H1 (cell line): Measurements from ENCODE around the gene JPT2. TPM values are rescaled to one million over a fixed set of nuclear protein-coding genes. Genes with fewer than 3 reads are reported as not detected.

Experiments
- ATF2 ChIP-seq: IDR thresholded peaks from 2 replicates; pipeline ENCODE4 v1.6.1; 2012; ENCODE audit warnings: low read length, inconsistent platforms
- CHD2 ChIP-seq: IDR thresholded peaks from 2 replicates; pipeline ENCODE4 v1.6.1; 2012; ENCODE audit warnings: low read length, improper control_type of control experiment
- E2F6 ChIP-seq: IDR thresholded peaks from 2 replicates; pipeline ENCODE4 v1.6.1; 2012; ENCODE audit warnings: inconsistent platforms
- FOSL1 ChIP-seq: IDR thresholded peaks from 2 replicates; pipeline ENCODE4 v1.6.1; 2011; ENCODE audit warnings: mild to moderate bottlenecking, low read depth, low read length, moderate library complexity; ENCODE audit not compliant: insufficient read depth
- KDM4A ChIP-seq: IDR thresholded peaks from one replicate; pipeline ENCODE4 v1.7.1; 2012; ENCODE audit warnings: low read depth, mild to moderate bottlenecking, moderate library complexity, low read length, inconsistent platforms; ENCODE audit not compliant: severe bottlenecking
- MAX ChIP-seq: IDR thresholded peaks from 2 replicates; pipeline ENCODE4 v1.6.1; 2012; ENCODE audit warnings: inconsistent platforms
- SAP30 ChIP-seq: fragments of 300-600 bp; sonication (generic); IDR thresholded peaks from 2 replicates; pipeline ENCODE4 v1.7.1; 2012; ENCODE audit warnings: low read length, moderate library complexity, mild to moderate bottlenecking, inconsistent platforms; ENCODE audit not compliant: insufficient read depth, insufficient replicate concordance
- TAF7 ChIP-seq: optimal IDR thresholded peaks from 2 replicates; pipeline ENCODE3; 2011; ENCODE audit warnings: low read depth, mild to moderate bottlenecking, inconsistent platforms, low read length, moderate library complexity, borderline replicate concordance
- TBP ChIP-seq: IDR thresholded peaks from 2 replicates; pipeline ENCODE4 v1.6.1; 2011; ENCODE audit warnings: low read depth, low read length, improper control_type of control experiment
- polyA plus RNA-seq, 7 experiments: library from polyadenylated mRNA; depleted of rRNA in 3 of 7; stranded (reverse) in 5 of 7; unstranded in 2 of 7; fragments of >200 nt in 5 of 7; fragments of 200-250 nt in 2 of 7; gene quantifications; 1 replicate in 5 of 7; 2 replicates in 1 of 7; 4 replicates in 1 of 7; pipeline versions ENCODE4 v1.2.1 to v1.2.3, GENCODE V29; 2011 to 2013; ENCODE audit warnings: missing spikeins in 2 of 7, mixed read lengths in 2 of 7
- total RNA-seq: library from RNA; stranded (reverse); fragmentation: NEBNext Ultra II Directional; extraction: Animal tissue kit (Norgen Biotek cat#: 25700); gene quantifications from 2 replicates; pipeline ENCODE4 v1.2.1, GENCODE V29; 2021

JPT2 gene
- total and polyA plus RNA-seq, 2 of the 8 experiments (the other 6 are each of a cell fraction or from before 2014, with no cell fraction given): 67.6 to 197 TPM

GRCh38 chr16:1689853-1690252 is 11.8 kb downstream of the JPT2 start (continued):
- TF ChIP-seq FOSL1: no peak
- no peak for TF ChIP-seq ATF2
- TF ChIP-seq CHD2: no peak
- TF ChIP-seq MAX: no peak
- TF ChIP-seq KDM4A: no peak
- no peak for TF ChIP-seq E2F6
- no peak for TF ChIP-seq TAF7
- no peak for TF ChIP-seq SAP30
- no peak for TF ChIP-seq TBP
